Measurements from ENCODE around the gene EMC6.
"Not testable (repeated sequence)": the region's sequence is repeated elsewhere in the genome, so short reads cannot be mapped to it uniquely, and the experiment has no call there.

EMC6 gene

DNA sequence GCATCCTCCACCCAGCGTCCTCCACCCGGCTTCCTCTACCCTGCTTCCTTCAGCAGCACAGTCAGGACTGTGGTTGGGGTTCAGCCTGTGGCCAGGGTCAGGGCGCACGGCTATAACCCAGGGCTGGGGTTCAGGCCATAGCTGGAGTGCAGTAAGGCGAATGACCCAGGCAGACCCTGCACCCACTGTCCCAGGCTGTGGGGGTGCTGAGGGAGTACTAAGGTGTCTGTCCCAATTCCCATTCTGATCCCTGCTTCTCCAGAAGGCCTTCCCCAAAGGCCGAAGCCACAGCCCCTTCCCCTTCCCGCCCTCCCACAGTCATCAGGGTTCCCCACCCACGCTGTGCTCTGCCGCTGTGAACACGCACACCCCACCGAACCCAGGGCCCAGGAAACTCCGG, 12.4 kb downstream of the EMC6 start:
- no peak for DNase-seq (ENCODE audit: low read depth)

DNA sequence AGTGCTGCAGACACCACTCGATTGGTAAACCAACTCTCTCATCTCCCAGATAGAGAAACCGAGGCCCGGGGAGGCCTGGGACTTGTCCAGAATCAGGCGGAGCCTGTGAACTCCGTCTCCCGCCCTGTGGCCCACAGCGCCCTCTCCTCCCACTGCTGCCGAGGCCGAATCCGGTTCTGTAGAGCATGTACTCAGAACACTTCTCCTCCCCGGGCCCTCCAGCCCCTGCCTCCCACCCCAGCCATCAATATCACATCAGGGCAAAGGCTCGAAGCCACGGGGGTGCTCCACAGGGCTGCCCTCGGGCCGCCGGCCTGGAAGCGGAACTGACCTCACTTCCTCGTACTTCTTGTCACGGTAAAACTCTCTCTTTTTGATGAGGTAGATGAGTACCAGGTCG, 13.0 kb downstream of the EMC6 start:
- no peak for DNase-seq (ENCODE audit: low read depth)

DNA sequence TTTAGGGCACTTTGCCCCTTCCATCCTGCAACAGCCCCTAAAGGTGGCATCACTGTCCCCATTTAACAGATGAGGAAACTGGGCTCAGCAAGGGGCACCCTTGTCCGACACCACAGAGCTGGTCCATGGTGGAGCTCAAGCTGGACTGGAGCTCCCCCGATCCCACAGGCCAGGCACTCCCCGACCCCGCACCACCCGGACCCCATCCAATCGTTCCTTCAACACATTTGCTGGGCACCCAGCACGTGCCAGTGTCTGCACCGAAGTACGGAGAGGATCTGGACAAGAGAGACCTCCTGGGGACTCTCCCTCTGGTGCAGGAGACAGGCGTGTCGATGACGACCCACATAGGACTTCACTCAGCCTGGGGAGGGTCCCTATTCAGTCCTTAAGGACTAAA, 13.4 kb downstream of the EMC6 start:
- no peak for DNase-seq (ENCODE audit: low read depth)

DNA sequence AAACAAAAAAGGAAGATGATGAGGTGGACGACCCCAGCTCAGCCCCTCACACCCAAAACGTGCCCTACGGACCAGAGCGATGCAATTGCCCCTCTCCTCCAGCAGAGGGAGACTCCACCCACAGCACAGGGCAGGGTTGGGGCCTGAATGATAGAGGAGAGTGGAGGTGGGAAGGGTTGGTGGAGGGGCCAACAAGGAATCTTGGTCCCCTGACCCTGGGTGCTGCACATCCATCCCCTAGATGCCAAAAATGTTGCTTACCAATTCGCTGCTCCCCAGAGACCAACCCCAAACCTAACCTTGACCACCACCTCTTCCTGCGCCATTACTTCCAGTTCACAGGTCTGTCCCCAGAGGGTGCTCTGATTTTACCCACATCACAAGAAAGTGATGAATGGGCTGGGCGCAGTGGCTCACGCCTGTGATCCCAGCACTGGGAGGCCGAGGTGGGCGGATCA, 14.5 kb downstream of the EMC6 start:
- no peak for DNase-seq (ENCODE audit: low read depth)

DNA sequence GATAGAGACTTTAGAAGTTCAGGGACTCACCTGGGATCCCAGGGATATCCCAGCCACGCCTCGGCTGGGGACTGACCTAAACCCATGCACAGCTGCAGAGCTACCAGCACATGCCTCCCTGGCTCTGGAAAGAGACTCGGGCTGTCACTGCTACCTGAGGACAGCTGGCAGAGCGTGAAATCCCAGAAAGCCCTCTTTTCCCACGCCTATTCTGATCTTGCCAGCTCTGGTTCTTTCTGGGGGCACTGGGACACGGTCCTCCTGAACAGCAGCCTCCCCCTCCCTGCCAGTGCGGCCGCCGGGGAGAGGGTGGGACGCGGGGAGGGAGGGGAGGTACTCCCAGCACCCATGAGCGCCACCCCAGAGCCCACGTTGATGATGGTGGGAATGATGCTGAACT, 16.6 kb downstream of the EMC6 start:
- no peak for DNase-seq (ENCODE audit: low read depth)

DNA sequence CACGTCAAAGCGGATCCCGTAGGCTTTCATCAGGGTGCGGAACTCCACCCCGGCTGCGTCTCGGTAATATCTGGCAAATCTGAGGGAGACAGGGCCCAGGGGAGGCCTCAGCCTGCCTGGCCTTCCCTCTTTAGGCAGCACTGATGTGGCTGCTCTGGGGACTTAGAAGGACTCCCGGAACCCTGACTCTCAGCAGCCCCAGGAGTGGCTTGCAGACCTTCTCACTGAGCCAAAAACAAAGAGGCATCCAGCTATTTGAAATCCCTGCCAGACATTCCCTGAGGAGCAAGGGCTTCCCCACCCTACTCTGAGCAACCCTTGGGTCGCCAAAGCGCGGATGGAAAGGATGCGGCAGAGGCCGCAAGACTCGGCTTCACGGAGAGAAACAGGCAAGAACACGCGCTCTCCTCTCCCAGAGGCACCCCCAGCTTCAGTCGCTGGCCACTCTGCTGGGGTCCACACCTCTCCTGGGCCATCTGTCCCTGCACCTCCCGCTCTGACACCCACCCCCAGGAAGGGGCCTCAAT, 19.5 kb downstream of the EMC6 start:
- DNase-seq (ENCODE audit: low read depth), result no peak

DNA sequence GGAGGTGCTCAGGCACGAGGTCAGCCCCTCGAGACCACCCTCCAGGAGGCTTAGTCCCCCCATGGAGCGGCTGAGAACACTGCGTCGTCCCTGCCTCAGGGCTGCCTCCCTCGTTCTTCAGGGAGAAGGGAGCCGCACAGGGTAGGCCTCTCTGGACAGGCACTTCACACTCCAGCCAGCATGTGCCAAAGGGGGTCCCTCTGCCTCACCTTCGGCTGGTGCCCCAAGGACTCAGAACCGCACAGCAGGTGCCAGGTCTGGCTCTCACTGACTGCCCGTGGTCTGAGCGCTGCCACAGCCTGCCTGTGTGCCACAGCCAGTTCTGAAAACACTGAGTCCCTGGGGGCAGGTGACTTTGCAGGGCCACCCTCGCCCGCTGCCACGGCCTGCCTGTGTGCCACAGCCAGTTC, 20.2 kb downstream of the EMC6 start:
- no peak for DNase-seq (ENCODE audit: low read depth)

DNA sequence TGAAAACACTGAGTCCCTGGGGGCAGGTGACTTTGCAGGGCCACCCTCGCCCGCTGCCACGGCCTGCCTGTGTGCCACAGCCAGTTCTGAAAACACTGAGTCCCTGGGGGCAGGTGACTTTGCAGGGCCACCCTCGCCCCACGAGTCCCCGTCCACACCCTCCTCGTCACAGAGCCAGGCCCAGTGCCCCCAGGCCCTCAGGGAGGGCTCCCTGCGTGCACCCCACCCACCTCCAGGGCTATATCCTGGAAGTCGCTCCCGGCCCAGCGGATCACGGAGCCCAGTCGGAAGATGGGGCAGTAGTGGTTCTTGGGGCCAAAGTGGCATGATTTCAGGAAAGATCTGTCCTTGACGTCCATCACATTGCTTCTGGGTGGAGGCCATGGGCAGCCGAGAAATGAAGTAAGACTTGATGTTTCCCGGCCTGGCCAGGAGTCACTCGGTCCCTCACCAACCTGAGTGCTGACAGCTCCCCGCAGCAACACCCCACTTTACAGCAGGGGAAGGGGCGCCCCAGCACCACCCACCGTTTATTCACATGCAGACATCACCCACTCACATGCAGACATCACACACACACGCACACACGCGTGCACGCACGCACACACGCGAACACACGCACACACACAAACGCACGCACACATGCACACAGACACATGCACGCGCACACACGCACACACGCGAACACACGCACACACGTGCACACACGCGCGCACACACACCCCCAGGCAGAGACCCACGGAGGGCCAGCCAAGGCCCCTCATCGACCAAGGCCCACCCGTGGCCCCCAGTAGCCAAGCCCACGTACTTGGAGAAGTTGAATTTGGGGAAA, 20.9 kb downstream of the EMC6 start:
- DNase-seq (ENCODE audit: low read depth), result no peak

DNA sequence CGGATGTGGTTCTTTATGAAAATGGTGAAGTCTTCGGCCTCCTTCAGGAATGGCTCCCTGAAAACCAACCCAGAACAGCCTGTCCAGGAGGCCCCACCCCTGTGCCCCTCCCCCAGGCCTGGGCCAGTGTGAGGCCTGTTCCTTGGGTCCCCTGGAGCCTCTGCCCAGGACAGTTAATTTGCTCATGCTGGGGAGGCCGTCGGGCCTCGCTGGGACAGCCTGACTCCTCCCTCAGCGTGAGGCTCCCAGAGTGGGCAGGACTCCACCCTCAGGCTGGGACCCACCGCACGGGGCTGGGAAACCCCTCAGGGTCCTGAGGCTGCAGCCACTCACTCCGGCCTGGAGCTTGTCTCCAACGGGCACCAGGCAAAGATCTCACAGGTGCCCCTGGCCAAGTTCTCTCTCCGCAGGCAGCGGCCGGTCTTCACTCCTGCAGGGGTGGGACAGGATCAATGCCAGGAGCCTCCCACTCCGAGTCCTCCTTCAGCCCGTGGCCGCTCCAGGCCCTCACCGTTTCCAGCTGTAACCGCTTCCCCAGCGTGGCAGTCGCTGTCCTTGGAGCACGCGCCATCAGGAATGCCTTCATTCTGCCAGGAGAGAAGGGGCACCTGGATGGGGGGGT, 21.6 kb downstream of the EMC6 start:
- DNase-seq (ENCODE audit: low read depth), result no peak

DNA sequence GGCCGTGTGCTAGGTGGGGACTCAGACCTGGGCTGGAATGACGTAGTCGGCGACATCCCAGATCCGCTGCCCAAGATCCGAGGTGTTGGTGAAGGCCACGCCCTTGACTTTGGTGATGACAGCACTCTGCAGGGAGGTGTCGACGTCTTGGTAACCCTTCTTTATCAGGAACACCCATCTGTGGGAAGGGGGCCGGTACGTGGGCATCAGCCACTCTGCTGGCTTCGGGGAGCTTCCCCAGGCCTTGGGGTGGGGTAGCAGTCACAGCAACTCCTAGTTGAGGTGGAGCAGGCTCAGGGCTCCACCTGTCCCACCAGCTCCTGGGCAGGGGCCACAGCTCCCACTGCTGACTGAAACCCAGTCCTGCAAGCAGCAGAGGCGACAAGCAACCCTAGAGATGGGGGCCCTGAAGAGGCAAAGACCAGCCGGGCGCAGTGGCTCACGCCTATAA, 23.0 kb downstream of the EMC6 start:
- no peak for DNase-seq (ENCODE audit: low read depth)

DNA sequence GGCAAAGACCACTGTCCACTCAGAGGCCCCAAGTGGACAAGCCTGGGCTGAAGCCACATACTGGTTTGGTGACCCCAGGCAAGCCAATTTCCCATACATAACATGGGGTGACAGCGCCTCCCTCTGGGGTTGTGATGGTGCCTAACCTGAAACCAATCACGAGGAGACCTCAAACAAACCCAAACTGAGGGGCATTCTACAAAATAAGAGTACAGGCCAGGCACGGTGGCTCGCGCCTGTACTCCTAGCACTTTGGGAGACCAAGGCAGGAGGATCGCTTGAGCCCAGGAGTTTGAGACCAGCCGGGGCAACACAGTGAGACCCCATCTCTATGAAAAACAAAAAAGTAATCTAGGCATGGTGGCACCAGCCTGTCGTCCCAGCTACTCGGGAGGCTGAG, 23.7 kb downstream of the EMC6 start:
- no peak for DNase-seq (ENCODE audit: low read depth)

DNA sequence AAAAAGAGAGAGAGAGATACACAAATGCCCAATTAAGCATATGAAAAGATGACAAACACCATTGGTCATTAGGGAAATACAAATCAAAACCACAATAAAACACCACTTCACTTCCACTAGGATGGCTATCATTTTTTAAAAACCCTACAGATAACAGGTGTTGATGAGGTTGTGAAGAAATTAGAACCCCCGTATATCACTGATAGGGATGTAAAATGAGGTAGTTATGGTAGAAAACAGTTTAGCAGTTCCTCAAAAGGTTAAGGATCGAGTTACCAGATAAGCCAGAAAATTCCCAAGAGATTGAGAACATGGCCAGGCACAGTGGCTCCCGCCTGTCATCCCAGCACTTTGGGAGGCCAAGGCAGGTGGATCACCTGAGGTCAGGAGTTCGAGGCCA, 24.5 kb downstream of the EMC6 start:
- DNase-seq (ENCODE audit: low read depth), result no peak

DNA sequence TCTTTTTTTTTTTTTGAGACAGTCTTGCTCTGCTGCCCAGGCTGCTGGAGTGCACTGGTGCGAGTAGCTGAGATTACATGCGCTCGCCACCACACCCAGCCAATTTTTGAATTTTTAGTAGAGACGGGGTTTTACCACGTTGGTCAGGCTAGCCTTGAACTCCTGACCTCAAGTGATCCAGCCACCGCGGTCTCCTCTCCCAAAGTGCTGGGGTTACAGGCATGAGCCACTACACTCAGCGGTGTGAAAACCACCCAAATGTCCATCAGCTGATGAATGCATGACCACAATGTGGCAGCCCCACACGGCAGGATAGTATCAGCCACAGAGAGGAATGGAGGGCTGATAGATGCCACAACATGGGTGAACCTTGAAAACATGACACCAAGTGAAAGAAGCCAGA, 25.2 kb downstream of the EMC6 start:
- DNase-seq (ENCODE audit: low read depth), result no peak

DNA sequence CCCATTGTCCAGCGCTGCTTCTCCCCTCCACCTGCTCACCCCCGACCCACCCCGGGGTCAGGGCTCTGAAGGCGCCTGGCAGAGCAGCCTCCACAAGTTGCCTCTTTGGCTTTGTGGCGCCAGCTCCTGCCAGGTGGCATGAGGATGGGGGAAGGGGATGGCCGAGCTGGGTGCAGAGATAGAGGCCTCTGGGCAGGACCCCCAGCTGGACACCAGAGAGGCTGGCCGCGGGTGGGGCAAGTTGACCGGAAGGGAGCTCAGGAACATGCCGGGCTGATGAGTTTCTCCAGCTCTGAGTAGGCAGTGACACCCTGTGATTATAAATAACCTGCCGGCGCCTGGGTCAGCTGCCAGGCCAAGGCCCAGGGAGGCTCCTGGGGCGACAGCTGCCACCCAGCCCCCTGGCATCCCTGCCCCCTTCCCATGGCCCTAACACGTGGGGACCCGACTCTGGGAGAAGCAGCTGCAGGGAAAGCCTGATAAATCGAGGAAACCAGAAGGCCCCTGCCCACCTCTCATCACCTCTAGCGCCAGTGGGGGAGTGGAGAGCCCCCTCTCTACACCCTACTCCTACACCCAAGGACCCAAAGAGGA, 26.6 kb downstream of the EMC6 start:
- DNase-seq (ENCODE audit: low read depth), result no peak

DNA sequence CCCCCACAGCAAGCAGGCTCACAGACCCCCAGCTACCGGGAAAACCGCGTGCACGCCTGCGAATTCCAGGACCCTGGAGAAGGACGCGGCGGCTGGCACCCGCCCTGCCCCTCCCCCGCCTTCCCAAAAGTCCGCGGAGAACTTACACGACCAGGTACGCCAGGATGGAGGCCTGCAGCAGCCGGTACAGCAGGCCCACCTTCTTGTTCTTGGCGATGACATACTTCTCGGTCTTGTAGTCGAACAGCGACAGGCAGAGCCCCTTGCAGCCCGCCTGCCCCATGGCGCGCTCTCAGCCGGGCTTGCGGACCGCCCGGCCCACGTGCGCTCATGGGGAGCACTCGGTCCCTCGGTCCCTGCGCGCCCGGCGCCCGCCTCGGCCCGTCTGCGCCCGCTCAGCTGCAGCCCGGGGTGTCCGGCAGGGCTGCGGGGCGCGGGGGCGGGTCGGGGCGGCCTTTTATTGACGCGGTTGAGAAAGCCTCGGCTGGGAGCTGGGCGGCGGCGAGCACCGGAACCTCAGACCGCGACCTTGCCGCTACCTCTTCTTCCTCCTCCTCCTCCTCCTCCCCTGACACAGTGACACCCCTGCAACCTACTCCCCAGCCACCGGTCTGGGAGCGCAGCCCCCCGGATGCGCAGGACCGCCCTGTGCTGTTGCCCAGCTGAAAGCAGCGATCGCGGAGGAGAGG, 27.3 kb downstream of the EMC6 start, which contains the start of gene P2RX5:
Gene P2RX5 (minus strand): TSS at position 433 of the 689 bp plus-strand sequence. CDS start 150 bp downstream, at position 283.
- DNase-seq (ENCODE audit: low read depth), result no peak

DNA sequence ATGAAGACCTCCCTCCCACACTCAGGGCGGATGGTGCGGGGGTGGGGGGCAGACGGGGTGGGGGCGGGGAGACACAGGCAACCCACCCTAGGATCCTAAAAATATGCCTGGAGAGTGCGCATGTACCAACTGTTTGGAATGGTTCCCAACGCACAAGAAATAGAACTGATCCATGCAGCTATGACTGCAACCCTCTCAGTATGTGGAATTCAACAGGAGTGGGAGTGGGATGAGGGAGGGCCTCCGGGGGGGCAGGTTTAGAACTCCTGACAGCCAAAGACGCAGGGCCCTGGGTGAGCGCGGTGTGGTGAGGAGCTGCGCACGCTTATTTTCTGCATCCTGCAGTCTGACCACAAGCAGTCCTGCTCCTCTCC, 28.5 kb downstream of the EMC6 start:
- DNase-seq (ENCODE audit: low read depth), result no peak

DNA sequence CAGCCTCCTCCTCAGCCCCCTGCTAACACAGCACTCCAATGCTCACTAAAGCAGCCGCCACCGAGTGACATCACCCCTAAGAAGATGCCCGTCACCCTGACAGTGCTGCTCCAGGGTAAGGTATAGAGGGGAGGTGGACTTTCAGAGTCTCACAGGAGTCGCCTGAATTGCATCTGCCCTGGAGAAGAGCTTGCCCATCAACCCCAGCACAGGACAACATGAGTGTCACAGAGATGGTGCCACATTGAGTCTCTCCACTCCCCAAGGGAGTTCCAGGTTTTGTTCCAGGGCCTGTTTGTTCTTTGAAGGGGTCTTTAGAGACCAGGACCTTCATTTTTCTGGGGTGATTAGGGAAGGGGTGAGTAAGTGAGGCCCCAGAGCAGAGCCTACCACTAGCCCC, 29.5 kb downstream of the EMC6 start:
- no peak for DNase-seq (ENCODE audit: low read depth)

DNA sequence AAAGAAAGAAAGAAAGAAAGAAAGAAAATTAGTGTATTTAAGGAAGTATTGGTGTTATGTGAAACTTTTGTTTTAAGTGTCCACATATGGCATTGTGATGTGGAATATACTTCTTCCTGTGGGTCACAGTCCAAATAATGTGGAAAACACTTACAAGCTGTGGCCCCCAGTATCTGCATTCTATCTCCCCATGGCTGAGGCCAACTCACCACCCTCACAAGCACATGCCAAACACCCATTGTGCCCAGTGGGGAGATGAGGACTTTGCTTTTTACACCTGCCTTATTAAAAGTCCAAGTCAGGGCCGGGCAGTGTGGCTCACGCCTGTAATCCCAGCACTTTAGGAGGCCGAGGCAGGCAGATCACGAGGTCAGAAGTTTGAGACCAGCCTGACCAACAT, 31.3 kb downstream of the EMC6 start:
- DNase-seq (ENCODE audit: low read depth), result no peak

DNA sequence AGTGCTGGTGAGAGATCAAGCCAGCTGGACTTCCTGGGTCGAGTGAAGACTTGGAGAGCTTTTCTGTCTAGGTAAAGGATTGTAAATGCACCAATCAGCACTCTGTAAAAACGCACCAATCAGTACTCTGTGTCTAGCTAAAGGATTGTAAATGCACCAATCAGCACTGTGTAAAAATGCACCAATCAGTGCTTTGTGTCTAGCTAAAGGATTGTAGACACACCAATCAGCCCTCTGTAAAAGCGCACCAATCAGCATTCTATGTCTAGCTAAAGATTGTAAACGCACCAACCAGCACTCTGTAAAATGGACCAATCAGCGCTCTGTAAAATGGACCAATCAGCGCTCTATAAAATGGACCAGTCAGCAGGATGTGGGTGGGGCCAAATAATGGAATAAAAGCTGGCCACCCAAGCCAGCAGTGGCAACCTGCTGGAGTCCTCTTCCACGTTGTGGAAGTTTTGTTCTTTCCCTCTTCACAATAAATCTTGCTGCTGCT, 33.5 kb downstream of the EMC6 start:
- DNase-seq (ENCODE audit: low read depth), result not testable (repeated sequence)

DNA sequence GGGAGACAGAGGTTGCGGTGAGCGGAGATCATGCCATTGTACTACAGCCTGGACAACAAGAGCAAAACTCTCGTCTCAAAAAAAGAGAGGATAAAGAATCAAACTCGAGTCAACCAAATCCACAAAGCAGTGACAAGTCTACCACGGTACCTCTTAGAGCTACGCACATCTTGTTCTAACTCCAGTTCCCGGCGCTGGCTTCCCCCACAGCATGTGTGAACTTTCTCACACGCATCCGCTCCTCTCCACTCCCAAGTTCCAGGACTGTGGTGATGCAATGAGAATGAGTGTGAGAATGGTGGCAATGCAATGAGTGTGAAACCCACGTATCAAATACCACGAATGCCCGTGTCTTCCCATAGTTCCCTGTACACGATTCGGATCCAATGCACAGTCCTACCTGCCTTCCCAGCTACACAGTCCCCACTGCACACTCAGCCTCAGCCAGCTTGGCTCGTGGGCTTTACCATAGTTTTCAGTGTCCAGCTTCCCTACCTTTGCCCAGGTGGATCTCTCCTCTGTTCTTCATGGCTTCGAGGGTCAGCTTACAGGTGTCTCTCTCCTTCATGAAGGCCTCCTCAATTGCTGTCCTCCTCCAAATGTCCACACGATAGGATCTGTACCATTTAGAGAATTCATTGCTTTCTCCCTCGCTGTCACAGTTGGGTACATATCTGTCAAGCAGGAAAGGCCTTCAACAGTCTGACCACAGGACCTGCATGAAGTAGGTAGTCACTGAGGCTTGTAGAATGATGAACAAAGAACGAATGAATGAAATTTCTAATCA, 36.5 kb downstream of the EMC6 start:
- DNase-seq (ENCODE audit: low read depth), result no peak

DNA sequence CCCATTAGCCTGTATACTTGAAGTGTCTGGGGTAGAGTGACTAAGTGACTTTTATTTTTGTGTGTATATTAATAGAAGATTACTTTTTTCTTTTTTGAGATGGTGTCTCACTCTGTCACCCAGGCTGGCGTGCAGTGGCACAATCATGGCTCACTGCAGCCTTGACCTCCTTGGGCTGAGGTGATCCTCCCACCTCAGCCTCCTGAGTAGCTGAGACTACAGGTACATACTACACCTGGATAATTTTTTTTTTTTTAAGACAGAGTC, 37.0 kb downstream of the EMC6 start:
- DNase-seq (ENCODE audit: low read depth), result not testable (repeated sequence)

DNA sequence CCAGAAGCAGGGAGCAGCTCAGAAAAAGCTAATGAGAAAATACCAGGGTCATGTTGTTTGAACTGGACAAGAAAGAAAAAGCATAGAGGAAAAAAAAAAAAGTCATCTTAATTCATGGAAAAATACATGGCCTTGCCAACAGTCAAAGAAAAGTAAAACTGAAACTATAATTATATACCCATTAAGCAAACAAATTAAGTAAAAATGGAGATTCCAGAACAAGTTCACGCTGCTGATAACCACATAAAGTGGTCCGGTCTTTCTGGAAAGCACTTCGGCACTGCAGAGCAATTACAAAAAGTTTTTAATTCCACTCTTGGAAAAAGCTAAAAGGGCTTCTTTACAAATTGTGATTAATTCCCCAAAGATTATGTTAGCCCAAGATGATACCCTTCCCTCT, 39.8 kb downstream of the EMC6 start:
- no peak for DNase-seq (ENCODE audit: low read depth)
